Activated CD4-positive, alpha-beta T cell treated with anti-CD3 and anti-CD28 coated beads, Interleukin-2, amount 50 U/mL, for 24 hours (primary cell): ENCODE results near the gene IGSF22.

ENCODE experiments used
- DNase-seq, 2 donors: peaks; one replicate each; pipeline ENCODE4 v3.0.0-alpha.2; 2020; ENCODE audit warnings: low read depth in 1 of 2, low spot score in 1 of 2

Gene IGSF22

GRCh38 chr11:18714443-18714780, 11.6 kb downstream of the IGSF22 start:
- no peak for DNase-seq

DNA sequence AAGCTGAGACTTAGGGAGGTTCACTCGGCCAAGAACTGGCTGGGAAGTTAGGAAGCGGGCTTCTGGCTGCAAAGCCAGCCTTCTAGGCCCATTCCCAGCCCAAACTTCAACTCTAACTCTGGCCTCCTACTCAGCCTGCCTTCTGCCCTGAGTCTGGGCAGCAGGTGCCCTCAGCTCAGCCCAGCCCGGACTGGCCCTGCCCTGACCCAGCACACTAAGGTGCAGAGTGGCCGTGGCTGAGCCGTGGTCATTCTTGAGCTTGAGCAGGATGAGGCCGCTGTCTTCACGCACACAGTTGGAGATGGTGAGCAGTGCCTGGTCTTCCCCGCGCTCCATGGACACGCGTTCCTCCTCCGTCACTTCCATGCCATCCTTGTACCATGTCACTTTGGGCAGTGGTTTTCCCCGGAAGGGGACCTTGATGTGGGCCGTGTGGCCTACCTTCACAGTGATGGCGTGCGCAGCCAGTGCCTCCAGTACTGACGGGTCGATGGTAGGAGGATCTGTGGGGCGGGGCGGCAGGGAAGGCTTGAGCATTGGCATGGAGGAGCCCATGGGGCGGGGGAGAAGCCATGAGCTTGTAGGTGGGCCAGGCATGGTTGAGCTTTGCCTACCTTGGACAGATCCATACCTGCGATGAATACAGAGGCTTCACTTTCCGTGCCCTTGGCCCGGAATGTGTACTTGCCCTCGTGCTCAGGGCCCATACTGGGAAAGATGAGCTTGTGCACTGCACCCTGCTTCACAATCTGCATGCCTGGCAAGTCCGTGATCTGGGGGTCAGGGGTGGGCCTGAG, 12.1 kb downstream of the IGSF22 start:
- DNase-seq, result no peak

DNA sequence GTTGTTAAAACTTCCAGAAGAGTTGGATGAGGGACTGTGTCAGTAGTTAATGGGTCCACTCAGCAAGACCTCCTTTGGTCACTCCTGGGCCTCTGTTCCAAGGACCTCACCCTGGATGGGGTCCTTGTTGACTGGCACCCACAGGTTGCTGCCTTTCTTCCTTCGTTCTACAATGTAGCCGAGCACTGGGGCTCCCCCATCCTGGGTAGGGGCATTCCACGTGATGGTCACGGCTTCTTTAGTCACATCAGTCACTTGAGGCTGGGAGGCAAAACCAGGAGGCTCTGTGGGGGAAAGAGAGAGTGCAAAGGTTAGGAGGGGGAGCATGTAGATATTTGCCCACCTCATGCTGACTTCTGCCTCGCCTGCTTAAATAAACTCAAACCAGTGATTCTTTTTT, 15.4 kb downstream of the IGSF22 start:
- DNase-seq, result no peak

- no peak for DNase-seq
These were observed 16.6 kb downstream of the IGSF22 start for GRCh38 chr11:18709414-18709813.

- DNase-seq, result no peak
These were observed 18.1 kb downstream of the IGSF22 start for GRCh38 chr11:18707811-18708340.

DNA sequence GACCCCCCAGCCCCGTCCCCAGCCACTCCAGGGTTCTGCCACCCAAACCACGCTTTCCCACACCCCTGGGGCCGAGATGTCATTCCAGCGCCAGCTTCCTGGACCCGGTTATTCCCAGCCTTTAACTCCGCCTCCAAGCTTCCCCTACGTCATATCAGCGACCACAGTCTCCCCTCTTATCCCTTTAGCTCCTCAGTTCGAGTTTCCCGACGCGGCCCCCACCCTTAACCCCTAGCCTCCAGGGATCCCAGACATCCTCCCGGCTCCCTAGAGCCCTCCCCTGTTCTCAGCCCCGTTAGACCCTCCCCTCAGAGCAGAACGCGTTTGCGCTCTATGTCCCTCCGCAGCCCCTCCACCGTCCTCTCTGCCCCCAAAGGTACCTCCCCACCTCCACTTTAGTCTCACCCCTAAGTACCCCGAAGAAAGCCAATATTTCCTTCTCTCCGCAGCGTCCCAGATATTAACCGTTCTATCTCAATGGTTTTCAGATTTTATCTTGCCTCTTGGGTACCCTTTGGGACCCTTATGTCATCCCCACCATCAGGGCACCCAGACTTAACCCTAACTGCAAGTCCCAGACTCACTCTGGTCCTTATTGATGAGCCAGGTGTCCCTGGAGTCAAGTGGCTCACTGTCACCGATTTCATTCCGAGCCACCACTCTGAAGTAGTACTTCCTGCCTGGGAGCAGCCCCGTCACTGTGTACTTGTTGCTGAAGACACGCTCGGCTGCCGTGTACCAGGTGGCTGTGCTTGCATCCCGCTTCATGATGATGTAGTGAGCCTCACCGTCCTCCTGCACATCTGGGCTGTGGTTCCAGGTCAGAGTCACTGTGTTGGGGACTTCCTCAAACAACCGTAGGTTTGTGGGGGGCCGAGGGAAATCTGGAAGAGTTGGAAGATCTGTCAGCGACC, 19.4 kb downstream of the IGSF22 start:
- DNase-seq, result peak in 1 of 2 donors; percentile 27

- no peak for DNase-seq
These were observed 20.2 kb downstream of the IGSF22 start for GRCh38 chr11:18705651-18706281.

- no peak for DNase-seq
These were observed 21.3 kb downstream of the IGSF22 start for GRCh38 chr11:18704698-18705097.

DNA sequence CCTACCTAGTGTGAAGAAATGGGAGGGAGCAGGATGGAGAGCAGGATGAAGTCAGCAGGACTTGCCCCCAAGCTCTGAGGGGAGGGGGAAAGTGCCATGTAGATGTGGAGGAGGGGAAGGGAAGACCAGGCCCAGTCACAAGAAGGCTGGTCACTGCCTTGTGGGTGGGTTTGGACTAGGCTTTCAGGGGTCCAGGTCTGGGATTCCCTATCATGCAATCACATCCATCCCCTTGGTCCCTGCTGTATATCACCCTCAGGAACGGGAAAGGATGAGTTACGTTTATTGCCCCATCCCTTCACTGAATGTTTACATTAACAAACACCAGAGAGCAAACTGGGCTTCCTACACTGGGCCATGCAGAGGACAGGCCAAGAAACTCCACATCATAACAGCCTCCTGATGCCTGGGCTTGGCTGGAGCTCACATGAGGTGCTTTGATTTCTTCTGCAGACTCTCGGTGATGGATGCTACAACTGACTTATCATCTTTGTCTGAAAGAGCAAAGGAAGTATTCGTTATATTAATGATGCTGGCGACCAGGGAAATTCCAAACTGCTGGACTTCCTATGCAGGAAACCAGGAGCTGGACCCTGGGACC, 21.8 kb downstream of the IGSF22 start:
- no peak for DNase-seq

GRCh38 chr11:18703001-18703763, 22.8 kb downstream of the IGSF22 start:
- no peak for DNase-seq

- no peak for DNase-seq
These were observed 24.3 kb downstream of the IGSF22 start for GRCh38 chr11:18701614-18702216.

DNA sequence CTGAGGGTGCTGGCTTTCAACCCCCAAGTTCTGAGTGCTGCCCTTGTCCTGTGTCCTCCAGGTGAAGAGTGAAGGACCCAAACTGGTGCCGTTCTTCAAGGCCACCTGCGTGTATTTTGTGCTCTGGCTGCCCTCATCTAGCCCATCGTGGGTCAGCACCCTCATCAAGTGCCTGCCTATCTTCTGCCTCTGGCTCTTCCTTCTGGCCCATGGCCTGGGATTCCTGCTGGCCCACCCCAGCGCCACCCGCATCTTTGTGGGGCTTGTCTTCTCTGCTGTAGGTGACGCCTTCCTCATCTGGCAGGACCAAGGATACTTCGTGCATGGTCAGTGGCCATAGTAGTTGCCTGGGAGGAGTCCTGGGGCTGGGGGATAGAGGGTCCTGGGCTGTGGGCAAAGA, 25.1 kb downstream of the IGSF22 start:
- DNase-seq, result no peak

DNA sequence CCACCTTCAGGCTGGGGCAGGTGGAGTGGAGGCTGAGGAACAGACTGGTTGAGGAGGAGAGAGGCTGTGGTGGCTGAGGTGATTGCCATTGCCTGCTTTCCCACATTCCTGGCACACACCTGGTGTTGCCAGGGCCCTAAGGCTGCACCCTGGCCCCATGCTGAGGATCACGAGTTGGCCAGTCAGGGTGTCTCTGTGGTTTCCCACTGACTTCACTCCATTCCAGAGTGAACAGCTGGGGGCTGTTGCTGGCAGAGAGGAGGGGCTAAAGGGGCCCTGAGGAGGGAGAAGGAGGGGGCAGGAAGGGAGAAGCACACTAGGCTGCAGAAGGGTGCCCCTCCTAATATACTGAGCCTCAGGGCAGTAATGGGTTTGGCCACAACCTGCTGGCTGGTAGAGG, 25.6 kb downstream of the IGSF22 start:
- no peak for DNase-seq

- no peak for DNase-seq
These were observed 26.1 kb downstream of the IGSF22 start for GRCh38 chr11:18699848-18700261.

GRCh38 chr11:18699269-18699596, 26.8 kb downstream of the IGSF22 start:
- no peak for DNase-seq

DNA sequence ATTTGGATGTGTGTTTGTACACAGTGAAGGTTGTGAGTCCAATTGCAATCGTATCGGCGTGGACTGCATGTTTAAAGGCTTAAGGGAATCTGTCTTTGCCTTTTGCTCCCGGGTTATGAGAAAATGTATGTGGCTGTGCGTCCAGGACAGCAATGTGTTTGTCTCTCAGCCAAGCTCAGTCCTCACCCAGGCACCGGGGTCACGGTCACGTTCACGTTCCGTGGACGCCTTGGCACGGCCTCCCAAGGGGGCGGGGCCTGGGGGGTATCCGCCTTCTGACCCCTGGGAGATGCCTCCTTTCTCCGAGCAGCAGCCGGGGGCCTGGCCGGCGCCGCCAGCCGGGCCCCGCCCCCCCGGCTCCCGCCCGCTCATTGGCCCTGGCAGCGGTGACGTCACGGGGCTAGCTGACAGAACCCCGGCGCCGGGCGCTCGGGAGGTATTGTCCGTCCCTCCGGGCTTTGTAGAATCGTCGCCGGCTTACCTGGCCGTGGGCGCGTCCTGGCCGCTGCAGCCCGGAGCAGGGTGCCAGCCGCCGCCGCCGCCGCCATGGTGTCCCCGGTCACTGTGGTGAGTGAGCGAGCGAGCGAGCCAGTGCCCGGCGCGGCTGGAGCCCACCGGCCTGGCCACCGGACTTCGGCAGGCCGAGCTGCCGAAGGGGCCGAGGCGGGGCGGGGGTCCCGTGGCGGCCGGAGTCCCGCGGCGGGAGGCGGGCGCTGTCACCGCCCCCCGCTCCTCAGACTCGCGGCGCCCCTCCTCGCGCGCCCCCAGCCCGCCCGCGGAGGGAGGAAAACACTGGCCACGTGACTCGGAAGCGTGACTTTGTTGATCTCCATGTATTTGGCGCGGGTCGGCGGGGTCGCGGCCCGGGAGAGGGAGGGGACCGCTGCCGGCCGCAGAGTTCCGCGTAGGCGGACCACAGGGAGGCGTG, 27.4 kb downstream of the IGSF22 start, which contains the start of gene TMEM86A:
TMEM86A (plus strand) TSS at position 439 of the 928 bp plus-strand sequence; CDS start at position 547, 108 bp downstream.
- peak; percentile 72 to 82 for DNase-seq

DNA sequence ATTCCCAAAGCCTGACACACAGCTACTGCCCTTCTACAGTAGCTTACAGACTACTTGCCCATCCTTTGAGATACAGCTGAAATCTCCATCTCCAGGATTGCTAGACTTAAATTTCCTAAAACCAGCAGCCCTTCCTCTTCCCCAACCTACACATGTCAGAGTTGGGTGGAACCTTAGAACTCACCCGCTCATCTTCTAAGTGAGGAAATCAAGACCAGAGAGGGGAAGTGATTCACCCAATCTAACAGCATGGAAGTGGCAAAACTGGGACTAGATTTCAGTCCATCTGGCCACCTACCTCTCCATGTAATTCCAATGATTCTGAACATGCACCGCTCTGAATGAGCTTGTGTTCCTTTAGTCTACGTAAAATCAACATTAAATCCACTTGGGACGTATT, 28.4 kb downstream of the IGSF22 start:
- no peak for DNase-seq

DNA sequence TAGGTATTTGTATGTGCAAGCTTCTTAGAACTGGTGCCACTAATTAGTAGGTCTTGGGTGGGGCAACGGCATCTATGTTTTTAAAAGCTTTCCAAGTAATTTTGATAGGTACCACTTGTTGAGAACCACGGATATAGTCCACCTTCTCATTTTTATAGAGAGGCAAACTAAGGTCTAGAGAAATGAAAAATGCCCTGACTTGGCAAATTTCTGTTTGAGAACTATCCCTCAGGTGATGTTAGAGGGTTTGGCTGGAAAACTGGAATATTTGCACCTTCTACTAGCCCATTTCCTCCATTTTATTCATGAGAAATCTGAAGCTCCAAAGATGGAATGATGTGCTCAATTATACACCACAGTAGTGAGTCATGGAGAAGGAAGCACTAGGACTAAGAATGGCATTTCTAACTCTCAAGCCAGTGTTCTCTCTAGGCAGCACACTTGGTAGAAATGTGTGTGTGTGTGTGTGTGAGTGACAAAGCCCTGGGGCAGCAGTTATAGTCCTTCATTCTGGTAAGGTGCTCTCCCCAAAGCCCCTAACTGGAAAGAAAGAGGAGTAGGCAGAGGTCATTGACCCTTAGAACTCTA, 29.3 kb downstream of the IGSF22 start:
- DNase-seq, result no peak
